GM18507 (cell line): ENCODE measurements around the gene LTN1.

Experiments used
- DNase-seq: peaks from one replicate; pipeline ENCODE4 v3.0.0; 2011; ENCODE audit warnings: low read depth; ENCODE audit not compliant: insufficient read length; ENCODE audit errors: extremely low spot score
- FAIRE-seq: peaks from 2 replicates; lab custom pipeline; 2011; peaks lifted over from hg19 to GRCh38; lab: Jason Lieb, UNC

Gene LTN1

DNA sequence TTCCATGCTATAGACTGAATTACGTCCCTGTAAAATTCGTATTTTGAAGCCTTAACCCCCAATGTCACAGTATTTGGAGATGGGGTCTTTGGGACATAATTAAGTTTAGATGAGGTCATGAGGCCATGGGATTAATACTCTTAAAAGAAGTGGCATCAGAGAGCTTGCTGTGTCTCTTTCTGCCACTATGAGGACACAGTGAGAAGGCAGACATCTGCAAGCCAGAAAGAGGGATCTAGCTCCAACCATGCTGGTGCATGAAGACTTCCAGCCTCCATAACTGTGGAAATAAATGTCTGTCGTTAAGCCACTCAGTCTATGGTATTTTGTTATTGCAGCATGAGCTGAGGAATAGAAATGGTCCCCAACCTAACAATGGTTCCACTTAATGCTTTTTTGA is 99.0 kb downstream of the LTN1 start:
- DNase-seq = no peak
- no peak for FAIRE-seq

DNA sequence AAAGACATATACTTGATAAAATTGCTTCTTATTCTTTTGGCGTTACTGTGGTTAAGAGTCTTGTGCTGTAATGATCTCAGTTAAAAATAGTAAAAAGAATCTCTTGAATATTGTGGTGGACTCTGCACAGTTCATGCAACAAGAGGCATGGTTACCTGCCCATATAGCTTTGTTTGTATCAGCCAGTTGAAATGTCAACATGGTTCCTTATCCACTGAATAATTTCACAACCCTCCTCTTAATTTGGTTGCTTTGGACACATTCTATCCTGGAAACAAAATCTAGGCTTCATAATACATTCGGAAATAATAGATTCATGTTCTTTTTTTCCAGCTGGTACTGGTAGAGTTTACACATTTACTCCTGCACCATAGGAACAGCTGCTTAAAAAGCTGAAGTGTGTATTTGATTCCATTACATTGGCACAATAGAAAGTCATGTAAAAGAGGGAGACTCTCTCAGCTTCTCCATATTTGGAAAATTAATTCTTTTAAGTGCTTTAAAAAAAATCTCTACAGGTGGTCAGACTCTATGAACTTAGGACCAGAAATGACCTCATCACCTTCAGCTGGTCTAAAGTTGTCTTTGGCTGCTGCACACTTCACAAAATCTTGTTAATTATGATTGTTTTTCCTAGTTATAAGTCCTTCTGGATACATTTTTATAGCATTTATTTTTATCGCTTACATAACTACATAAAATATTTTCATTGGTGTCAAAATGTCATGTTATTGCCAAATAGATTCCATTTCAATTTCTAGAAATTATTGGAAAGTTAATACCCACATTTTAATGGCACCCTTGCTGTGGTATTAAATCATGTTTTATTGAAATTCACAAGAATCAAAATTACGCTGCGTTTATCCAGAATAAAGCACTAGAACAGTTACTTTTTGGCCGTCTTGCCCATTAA is 100.2 kb downstream of the LTN1 start:
- FAIRE-seq (no peak), DNase-seq (no peak)

DNA sequence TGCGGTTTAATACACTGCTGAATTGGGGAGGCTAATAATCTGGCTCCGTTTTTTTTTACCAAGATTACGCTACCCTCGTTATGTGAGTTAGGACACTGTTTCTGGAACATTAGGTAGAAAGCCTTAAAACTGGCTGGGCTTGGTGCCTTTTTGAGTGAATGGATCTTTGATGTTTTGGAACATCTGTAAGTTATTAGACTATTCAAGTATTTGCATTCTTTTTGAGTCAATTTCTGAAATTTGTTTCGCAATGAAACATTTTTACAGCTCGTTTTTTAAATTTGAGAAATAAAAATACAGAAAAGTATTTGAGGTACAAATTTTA is 106.9 kb downstream of the LTN1 start:
- no peak for FAIRE-seq
- no peak for DNase-seq

DNA sequence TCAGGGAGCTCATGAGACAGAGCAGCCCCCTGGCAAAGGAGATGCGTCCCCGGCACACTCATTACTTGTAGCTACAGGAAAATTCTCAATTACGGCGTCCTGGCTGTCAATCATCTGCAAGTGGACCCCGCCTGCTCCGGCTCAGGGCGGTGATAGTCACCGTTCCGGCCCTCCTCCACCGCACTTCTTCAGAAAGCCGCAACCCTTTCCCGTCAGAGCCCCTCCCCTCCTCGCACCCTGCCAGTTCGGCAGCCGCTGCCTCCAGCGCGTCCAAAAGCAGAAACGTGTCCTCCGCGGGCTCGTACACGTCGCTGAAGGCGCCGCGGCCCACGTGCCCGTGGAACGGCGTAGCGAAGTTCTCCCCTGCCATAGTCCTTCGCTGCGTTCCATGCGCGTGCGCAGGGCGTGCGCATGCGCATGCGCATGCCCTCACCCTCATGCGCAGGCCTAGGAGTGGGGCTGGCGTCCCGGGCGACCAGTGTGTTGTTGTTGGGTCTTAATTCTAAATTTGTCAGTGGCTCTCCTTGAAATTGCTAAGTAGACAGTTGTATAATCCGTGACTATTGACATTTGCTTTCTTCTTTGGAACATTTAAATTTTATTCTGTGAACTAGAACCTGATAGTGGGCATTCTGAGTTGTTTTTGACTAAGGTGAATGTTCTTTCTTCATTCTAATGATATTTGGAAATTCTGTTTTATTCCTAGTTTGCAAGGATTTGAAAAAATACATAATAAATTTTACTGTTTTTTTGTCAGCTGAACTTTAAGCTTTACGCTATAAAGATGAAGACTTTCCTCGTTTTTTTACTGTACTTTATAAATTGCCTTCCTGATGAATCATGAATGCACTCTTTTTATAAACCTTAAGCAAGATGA is 107.5 kb downstream of the LTN1 start:
- peak; percentile 88 for FAIRE-seq
- peak; percentile 93 for DNase-seq

DNA sequence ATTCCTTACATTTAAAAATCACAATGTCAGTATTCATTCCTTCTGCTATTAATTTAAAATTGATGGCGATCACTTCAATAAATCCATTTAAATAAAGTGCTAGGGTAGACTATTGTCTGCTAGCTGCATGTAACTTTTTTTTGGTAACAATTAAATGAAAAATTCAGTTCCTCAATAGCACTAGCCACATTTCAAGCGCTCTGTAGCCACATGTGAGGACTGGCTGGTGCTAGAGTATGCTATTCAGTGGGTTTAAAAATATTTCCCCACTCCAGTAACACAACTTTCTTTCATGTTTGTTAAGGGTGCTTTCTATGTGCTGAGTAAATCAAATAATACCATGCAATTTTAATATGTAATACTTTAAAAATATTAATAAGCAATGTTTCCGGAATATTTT is 108.2 kb downstream of the LTN1 start:
- DNase-seq (no peak), FAIRE-seq (no peak)

DNA sequence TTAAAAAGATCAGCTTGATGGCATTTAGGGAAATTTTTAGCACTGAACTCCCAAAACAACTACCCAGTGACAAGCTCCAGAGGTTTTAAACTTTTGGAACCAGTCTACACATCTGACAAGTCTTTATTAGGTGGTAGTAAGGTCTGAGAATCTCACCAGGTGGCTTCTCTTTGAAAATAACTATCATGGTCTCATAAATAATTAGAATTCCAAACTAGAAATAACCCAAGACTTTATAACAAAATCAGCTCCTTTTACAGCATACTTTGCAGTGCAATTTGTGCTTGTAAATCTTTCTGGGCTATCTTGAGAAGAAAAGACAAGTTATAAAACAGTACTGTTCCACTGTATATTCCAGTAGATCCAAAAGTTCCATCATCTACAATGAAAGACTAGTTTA is 108.7 kb downstream of the LTN1 start:
- DNase-seq (no peak), FAIRE-seq (no peak)

DNA sequence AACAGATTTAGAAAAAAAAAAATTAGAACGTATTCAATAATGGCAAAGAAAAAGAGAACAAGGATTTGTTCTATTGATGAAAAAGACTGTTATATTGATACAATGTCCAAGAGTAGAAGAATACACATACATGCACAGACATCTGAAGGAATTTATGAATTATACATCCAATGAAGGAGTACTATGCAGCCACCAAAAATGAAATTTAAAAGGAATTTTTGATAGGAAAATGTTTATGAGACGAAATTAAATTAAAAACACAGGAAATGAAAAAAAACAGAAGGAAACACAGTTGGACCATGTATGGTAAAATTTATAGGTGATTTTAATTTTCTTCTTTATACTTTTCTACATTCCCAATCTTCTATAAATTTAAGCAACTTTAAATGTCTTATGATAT is 110.3 kb downstream of the LTN1 start:
- DNase-seq (no peak), FAIRE-seq (no peak)
